Panc1 (cell line): ENCODE measurements around the gene TFAM. TPM values are rescaled to one million over a fixed set of nuclear protein-coding genes. Genes with fewer than 3 reads are reported as not detected.

Experiments used
- ATAC-seq: fragments of 200-7000 bp; cut with Tn5 transposase; 2 replicates; pipeline ENCODE4 v1.9.1; 2020; ENCODE audit warnings: mild to moderate bottlenecking, moderate library complexity
- BruUV-seq: library from RNA; stranded (reverse); fragments of 400-500 nt; replicated peaks from 2 replicates; lab custom pipeline; 2021; lab: Mats Ljungman, UMichigan
- CTCF ChIA-PET: fragments of 300-600 bp; sonication (Branson Sonifier 250); formaldehyde crosslinking; loops from one replicate; lab custom pipeline; 2022; ENCODE audit warnings: antibody characterized with exemption; lab: Charles Lee
- POLR2A ChIA-PET: fragments of 300-600 bp; sonication (Branson Sonifier 250); formaldehyde crosslinking; loops from one replicate; lab custom pipeline; 2022; ENCODE audit warnings: antibody characterized with exemption; lab: Charles Lee
- DNase-seq: peaks from one replicate; pipeline ENCODE4 v3.0.0-alpha.2; 2010; ENCODE audit warnings: low read depth, low spot score
- H3K27ac ChIP-seq: 2 replicates; pipeline ENCODE4 v1.5.1; 2011; ENCODE audit warnings: mild to moderate bottlenecking, low read length, inconsistent platforms
- H3K27me3 ChIP-seq: fragments of 200-500 bp; sonication (Bioruptor generic); 2 replicates; pipeline ENCODE4 v1.6.0; 2014; ENCODE audit warnings: low read length, inconsistent platforms; ENCODE audit not compliant: control insufficient read depth, insufficient read depth
- H3K36me3 ChIP-seq: fragments of 200-500 bp; sonication (Bioruptor generic); 2 replicates; pipeline ENCODE4 v1.5.1; 2014; ENCODE audit warnings: inconsistent platforms, mild to moderate bottlenecking, low read length, moderate library complexity; ENCODE audit not compliant: control insufficient read depth, insufficient read depth
- H3K4me1 ChIP-seq: 2 replicates; pipeline ENCODE4 v1.5.1; 2011; ENCODE audit warnings: inconsistent platforms, mild to moderate bottlenecking, low read length, moderate library complexity; ENCODE audit not compliant: control insufficient read depth, insufficient read depth
- H3K4me3 ChIP-seq, 2 experiments: 2 replicates each; pipeline ENCODE4 v1.5.1; 2011 to 2012; ENCODE audit warnings: low read depth in 2 of 2, low read length in 2 of 2, mild to moderate bottlenecking in 2 of 2, inconsistent platforms in 1 of 2, moderate library complexity in 1 of 2
- H3K9me3 ChIP-seq: fragments of 200-500 bp; sonication (Bioruptor generic); 2 replicates; pipeline ENCODE4 v1.5.1; 2014; ENCODE audit warnings: low read depth, mild to moderate bottlenecking, inconsistent platforms, low read length, moderate library complexity; ENCODE audit not compliant: control insufficient read depth, insufficient read depth
- POLR2AphosphoS5 ChIP-seq: IDR thresholded peaks from 2 replicates; pipeline ENCODE4 v1.6.1; 2012; ENCODE audit warnings: mild to moderate bottlenecking, low read depth, low read length, moderate library complexity
- SIN3A ChIP-seq: IDR thresholded peaks from 2 replicates; pipeline ENCODE4 v1.6.1; 2012; ENCODE audit warnings: low read depth, mild to moderate bottlenecking, low read length, moderate library complexity, borderline replicate concordance; ENCODE audit not compliant: insufficient read depth
- TCF7L2 ChIP-seq: IDR thresholded peaks from 2 replicates; pipeline ENCODE4 v1.6.1; 2011; ENCODE audit warnings: mild to moderate bottlenecking, low read depth, low read length, inconsistent platforms
- in situ Hi-C: cut with HindIII; loops from 2 replicates; pipeline ENCODE4 v1.10.0; 2016; ENCODE audit warnings: low sequenced_read_pairs, low pct_unique_long_range_greater_than_20kb
- intact Hi-C: fragments of 100-400 bp; cut with micrococcal nuclease; formaldehyde crosslinking; loops from one replicate; pipeline ENCODE4 v1.10.0; 2022; ENCODE audit not compliant: unreplicated experiment
- total RNA-seq: library from RNA; stranded (reverse); gene quantifications from one replicate; pipeline ENCODE4 v1.2.1, GENCODE V29; 2021; ENCODE audit not compliant: unreplicated experiment
- TF ChIP-seq, protein P1 (sequence below): fragments of 450-650 bp; IDR thresholded peaks from 2 replicates; pipeline ENCODE4 v1.5.1; 2017; ENCODE audit warnings: mild to moderate bottlenecking
- TF ChIP-seq, protein P2 (sequence below), 2 experiments: IDR thresholded peaks; 2 replicates each; pipeline ENCODE4 v1.6.1; 2011 to 2012; ENCODE audit warnings: low read depth in 2 of 2, control low read depth in 1 of 2, low read length in 1 of 2, mild to moderate bottlenecking in 1 of 2, moderate library complexity in 1 of 2; ENCODE audit not compliant: insufficient read depth in 1 of 2

TFAM gene
- total RNA-seq, 1 experiment from 2014 or later = 78.2 TPM

DNA sequence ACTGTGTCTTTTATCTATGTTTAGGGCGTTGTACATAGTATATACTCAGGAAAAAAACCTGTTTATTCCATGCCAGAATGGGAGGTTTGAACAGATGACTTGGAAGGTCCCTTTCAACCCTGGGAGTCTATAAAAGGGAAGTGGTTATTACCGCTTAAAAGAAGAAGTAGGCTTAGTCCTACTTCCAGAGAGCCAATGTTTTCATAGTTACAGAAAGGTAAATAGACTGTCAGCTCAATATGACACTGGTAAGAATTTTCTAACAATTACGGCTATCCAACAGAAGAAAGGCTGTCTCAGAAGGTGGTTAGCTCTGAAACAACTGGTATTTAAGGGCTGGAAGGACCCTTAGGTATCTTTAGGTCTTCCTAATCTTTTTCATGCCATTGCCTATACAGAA is 1.1 kb upstream of the TFAM start:
- TF ChIP-seq POLR2AphosphoS5 = no peak
- TF ChIP-seq, protein P1, sequence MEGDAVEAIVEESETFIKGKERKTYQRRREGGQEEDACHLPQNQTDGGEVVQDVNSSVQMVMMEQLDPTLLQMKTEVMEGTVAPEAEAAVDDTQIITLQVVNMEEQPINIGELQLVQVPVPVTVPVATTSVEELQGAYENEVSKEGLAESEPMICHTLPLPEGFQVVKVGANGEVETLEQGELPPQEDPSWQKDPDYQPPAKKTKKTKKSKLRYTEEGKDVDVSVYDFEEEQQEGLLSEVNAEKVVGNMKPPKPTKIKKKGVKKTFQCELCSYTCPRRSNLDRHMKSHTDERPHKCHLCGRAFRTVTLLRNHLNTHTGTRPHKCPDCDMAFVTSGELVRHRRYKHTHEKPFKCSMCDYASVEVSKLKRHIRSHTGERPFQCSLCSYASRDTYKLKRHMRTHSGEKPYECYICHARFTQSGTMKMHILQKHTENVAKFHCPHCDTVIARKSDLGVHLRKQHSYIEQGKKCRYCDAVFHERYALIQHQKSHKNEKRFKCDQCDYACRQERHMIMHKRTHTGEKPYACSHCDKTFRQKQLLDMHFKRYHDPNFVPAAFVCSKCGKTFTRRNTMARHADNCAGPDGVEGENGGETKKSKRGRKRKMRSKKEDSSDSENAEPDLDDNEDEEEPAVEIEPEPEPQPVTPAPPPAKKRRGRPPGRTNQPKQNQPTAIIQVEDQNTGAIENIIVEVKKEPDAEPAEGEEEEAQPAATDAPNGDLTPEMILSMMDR = no peak
- ChIA-PET CTCF (no interaction called here), POLR2A (no interaction called here)
- no peaks in the 10 kb centered on the region for H3K9me3 ChIP-seq
- peak overlapping the region; percentile 97 to 99 for H3K4me3 ChIP-seq
- H3K27ac ChIP-seq = peak overlapping the region; percentile 98
- BruUV-seq = no TSS peak
- H3K27me3 ChIP-seq = no peaks in the 10 kb centered on the region
- H3K36me3 ChIP-seq = peaks cover 21% of the 10 kb centered on the region
- DNase-seq (no peak), ATAC-seq (no peak)
- intact Hi-C loops (no loop called here), in situ Hi-C loops (no loop called here)
- peaks cover 17% of the 10 kb centered on the region for H3K4me1 ChIP-seq

DNA sequence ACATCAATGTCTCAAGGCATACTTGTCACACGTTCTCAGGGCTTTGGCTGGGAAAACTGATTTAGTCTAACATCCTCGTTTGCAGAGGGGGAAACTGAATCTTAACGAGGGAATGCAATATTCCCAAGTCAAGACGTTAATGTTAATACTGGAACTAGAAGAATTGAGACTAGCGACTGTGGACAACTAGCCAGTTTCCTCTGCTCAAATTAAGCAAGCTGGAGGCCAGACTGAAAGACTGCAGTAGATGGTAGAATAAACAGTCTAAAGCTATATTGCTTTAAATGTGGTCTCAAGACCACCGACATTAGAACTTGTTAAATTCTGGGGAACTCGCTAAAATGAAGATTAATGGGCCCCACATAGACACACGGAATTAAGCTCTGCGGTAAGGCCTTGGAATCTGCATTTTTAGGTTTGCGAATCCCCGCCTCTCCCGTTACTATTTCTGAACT is 639 bp upstream of the TFAM start:
- intact Hi-C loops (no loop called here), in situ Hi-C loops (no loop called here)
- Histone ChIP-seq H3K27me3 (no peaks in the 10 kb centered on the region), H3K4me1 (peaks cover 17% of the 10 kb centered on the region), H3K27ac (peak overlapping the region; percentile 98), H3K9me3 (no peaks in the 10 kb centered on the region), H3K36me3 (peaks cover 25% of the 10 kb centered on the region), H3K4me3 (peak overlapping the region; percentile 97 to 99)
- POLR2A ChIA-PET = no interaction called here
- TF ChIP-seq POLR2AphosphoS5 (no peak), SIN3A (no peak), TCF7L2 (no peak)
- TF ChIP-seq, protein P2, sequence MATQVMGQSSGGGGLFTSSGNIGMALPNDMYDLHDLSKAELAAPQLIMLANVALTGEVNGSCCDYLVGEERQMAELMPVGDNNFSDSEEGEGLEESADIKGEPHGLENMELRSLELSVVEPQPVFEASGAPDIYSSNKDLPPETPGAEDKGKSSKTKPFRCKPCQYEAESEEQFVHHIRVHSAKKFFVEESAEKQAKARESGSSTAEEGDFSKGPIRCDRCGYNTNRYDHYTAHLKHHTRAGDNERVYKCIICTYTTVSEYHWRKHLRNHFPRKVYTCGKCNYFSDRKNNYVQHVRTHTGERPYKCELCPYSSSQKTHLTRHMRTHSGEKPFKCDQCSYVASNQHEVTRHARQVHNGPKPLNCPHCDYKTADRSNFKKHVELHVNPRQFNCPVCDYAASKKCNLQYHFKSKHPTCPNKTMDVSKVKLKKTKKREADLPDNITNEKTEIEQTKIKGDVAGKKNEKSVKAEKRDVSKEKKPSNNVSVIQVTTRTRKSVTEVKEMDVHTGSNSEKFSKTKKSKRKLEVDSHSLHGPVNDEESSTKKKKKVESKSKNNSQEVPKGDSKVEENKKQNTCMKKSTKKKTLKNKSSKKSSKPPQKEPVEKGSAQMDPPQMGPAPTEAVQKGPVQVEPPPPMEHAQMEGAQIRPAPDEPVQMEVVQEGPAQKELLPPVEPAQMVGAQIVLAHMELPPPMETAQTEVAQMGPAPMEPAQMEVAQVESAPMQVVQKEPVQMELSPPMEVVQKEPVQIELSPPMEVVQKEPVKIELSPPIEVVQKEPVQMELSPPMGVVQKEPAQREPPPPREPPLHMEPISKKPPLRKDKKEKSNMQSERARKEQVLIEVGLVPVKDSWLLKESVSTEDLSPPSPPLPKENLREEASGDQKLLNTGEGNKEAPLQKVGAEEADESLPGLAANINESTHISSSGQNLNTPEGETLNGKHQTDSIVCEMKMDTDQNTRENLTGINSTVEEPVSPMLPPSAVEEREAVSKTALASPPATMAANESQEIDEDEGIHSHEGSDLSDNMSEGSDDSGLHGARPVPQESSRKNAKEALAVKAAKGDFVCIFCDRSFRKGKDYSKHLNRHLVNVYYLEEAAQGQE (IDR thresholded peaks at IDR 0.05; ENCODE audit: insufficient read depth in 1 of 2, low read depth in 2 of 2, low read length in 1 of 2) = no peak
- TF ChIP-seq, protein P1 = no peak
- DNase-seq (peak; percentile 17), ATAC-seq (0 out of 2 replicates have a peak, but pooled peaks have one; percentile 5)
- CTCF ChIA-PET = no interaction called here
- BruUV-seq = TSS peak; percentile 98
